GM12872 (cell line): ENCODE results near the gene ANKMY1.

ENCODE experiments used
- TF ChIP-seq, protein P1 (sequence below): IDR thresholded peaks from 3 replicates; pipeline ENCODE4 v1.5.1; 2011; ENCODE audit warnings: low read depth, mild to moderate bottlenecking, low read length, moderate library complexity; ENCODE audit not compliant: insufficient read depth

ANKMY1 gene

DNA sequence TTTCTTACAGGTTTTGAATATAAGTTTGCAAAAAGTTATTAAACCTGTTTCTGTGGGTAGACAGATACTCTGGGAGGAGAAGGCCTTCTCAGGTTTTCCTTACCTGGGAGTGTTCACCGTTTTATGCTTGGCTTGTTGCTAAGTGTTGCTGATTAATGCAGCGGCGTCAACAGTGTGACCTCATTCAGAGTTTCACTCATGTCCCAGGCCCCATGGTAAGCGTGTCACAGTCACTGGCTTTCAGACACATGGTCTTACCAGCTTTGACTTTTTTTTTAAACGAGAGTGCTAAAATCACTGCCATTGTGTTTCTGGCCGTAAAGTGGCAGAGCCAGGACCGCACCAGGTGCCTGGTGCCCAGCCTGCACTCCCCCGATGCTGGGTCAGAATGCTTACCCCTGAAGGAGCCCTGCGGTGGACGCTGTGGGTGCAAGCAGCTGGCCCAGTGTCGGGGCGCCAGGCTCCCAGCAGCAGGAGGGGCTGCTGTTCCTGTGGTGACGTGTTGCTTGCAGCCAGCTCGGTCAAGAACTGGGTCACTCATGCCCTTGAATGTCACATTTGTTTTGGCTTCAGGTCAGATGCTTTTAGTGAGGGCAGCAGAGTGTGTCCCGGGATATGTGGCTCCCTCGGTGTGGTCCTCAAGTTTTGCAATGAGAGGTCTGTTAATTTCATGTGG, 32.2 kb upstream of the ANKMY1 start:
- TF ChIP-seq, protein P1, sequence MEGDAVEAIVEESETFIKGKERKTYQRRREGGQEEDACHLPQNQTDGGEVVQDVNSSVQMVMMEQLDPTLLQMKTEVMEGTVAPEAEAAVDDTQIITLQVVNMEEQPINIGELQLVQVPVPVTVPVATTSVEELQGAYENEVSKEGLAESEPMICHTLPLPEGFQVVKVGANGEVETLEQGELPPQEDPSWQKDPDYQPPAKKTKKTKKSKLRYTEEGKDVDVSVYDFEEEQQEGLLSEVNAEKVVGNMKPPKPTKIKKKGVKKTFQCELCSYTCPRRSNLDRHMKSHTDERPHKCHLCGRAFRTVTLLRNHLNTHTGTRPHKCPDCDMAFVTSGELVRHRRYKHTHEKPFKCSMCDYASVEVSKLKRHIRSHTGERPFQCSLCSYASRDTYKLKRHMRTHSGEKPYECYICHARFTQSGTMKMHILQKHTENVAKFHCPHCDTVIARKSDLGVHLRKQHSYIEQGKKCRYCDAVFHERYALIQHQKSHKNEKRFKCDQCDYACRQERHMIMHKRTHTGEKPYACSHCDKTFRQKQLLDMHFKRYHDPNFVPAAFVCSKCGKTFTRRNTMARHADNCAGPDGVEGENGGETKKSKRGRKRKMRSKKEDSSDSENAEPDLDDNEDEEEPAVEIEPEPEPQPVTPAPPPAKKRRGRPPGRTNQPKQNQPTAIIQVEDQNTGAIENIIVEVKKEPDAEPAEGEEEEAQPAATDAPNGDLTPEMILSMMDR: no peak

DNA sequence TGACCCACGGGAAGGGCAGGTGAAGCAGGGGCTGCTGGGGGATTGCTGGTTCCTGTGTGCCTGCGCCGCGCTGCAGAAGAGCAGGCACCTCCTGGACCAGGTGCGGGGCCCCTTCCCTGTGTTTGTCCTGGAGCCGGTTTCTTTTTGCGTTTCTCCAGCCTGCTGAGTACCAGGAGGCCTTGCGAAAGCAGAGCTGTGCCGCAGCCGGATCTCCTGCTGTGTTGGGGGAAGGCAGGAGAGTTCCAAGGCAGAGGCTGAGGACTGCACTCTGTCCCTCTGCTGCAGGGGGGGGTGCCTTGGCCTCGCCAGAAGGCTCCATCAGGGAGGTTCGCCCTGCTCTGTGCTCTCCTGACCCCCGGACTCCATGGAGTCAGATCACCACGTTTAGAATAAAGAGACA, 31.6 kb upstream of the ANKMY1 start:
- TF ChIP-seq, protein P1: no peak

DNA sequence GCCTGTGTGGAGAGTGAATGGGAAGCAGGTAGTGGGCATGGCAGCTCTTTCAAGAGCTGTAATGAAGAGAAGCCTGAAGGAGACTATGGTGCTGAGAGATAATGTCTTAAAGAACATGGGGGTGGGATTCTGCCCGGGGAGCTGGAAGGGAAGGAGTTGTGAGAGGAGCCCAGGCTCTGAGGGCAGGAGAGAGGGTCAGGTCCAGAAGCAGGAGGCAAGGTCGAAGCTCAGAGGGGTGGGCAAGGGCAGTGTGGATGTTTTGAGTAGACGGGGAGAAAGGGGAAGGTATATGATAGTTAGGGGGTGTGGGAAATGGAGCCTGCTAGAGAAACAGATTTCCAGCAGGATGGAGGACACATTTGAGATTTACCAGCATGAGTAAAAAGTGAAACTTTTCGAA, 30.9 kb upstream of the ANKMY1 start:
- TF ChIP-seq, protein P1: no peak

DNA sequence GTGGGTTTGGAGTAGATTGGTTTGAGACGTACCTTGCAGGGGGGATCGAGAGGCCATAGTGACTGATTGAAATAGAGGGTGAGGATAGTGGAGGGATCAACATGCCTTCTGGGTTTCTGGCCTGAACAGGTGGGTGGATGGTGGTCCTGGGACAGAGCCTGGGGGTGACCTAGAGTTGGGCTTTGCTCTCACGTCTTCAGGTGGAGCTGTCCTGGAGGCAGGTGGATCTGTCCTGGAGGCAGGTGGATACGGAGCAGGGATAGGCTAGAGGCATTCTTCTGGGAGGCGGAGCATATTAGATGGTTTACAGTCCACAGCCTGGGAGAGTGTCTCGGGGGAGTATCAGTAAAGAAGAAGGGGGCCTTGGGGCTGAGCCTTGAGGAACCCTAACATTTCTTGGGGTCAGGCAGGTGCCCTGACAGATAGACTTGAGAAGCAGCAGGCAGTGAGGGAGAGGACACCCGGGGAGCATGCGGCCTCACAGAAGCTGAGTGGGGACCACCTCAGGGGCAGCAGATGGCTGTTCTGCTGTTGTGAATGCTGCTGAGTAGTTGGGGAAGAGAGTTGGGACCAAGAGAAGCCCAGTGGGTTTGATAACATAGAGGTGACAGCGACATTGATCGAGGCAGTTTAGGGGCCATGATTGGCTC, 30.3 kb upstream of the ANKMY1 start:
- TF ChIP-seq, protein P1: no peak

DNA sequence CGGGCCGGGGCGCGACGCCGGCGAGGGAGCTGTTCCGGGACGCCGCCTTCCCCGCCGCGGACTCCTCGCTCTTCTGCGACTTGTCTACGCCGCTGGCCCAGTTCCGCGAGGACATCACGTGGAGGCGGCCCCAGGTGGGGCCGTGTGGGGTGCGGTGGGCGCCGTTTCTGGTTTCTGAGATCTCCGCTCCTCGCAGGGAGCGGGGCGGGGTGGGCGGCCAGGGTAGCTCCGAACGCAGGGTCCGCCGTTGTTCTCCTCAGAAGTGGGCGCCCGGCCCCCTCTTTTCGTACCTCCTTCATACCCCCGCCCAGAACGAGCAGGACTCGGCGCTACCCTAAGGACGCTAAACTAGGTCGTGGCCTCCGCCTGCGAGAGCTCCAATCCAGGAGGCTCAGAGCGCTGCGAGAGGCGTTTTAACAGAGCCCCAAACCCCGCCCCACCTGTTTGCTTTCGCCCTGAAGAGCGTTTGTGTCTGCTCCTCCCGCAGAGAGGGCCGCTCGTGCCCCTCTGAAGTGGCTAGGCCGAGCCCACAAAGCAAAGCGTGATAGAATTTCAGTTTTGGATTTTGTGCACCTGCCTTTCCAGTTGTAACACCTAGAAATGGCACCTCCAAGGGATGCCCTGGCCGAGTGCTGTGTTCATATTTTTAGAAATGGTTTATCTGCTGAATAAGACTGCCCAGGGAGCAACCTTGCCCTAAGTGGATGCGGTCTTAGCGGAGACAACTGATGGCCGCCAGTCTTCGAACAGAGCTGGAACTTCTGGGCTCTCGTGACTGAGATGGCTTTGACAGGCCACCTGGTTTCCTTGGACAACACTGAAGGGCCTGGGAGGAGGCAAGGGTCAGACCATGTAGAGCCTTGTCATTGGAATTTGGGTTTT, 29.4 kb upstream of the ANKMY1 start:
- TF ChIP-seq, protein P1: no peak

DNA sequence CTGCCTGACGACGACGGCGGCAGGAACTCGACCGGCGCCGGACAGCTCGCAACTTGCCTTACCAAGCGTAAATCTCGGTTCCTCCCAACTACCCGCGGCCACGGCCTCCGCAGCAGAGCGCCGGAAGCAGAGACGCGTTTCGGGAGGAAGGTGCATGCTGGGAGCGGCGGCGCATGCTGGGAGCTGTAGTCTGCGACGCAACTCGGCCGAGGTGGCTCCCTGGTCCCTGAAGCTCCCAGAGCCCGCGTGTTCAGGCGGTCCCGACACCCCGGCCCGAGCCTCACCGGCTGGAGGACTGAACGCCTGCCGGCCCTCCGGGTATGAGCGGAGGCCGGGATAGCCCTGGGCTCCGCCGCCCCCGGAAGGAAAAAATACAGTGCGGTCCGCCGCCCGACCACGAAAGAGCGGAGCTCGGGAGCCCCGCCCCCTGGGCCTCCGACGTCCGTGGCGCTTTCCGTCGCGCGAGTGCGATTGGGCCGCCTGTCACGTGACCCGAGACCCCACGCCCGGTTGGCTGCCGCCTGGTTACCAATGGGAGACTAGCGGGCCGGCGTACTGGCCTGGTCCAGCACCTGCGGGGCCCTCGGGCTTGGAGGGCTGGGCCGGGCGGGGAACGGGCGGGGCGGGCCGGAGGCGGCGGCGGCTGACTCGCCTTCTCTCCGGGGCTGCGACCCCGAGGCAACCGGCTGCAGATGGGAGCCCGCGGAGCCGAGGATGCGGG, 28.6 kb upstream of the ANKMY1 start, which contains the start of gene CAPN10:
TSS of gene CAPN10 (plus strand) at position 537 of the 721 bp plus-strand sequence. CDS start at position 715, 178 bp downstream.
- TF ChIP-seq, protein P1: no peak
